Activated gamma-delta T cell treated with anti-CD3 and anti-CD28 coated beads, Interleukin-2, amount 50 U/mL, for 16 hours (primary cell): ENCODE measurements around the gene SOCS2.

Experiments
- DNase-seq: peaks from one replicate; pipeline ENCODE4 v3.0.0-alpha.2; 2020; ENCODE audit warnings: low read depth

Gene SOCS2

GRCh38 chr12:93567174-93567573 is 5.3 kb upstream of the SOCS2 start:
- no peak for DNase-seq

- no peak for DNase-seq
Observed at GRCh38 chr12:93568091-93568490, 4.4 kb upstream of the SOCS2 start.

GRCh38 chr12:93569301-93569655 is 3.2 kb upstream of the SOCS2 start:
- no peak for DNase-seq

GRCh38 chr12:93569656-93570551 is 2.6 kb upstream of the SOCS2 start:
- DNase-seq, result peak; percentile 58

- peak; percentile 79 for DNase-seq
Observed at GRCh38 chr12:93570552-93571364, 1.7 kb upstream of the SOCS2 start.

GRCh38 chr12:93571365-93571924 is 1.0 kb upstream of the SOCS2 start:
- DNase-seq, result no peak

GRCh38 chr12:93572712-93573551 is 457 bp downstream of the SOCS2 start:
- no peak for DNase-seq

- no peak for DNase-seq
Observed at GRCh38 chr12:93573552-93574223, 1.2 kb downstream of the SOCS2 start.

GRCh38 chr12:93577222-93577621 is 4.7 kb downstream of the SOCS2 start:
- DNase-seq, result no peak

GRCh38 chr12:93578221-93578620 is 5.7 kb downstream of the SOCS2 start:
- no peak for DNase-seq

- DNase-seq, result no peak
Observed at GRCh38 chr12:93580682-93581081, 8.2 kb downstream of the SOCS2 start.

- no peak for DNase-seq
Observed at GRCh38 chr12:93581370-93581769, 8.9 kb downstream of the SOCS2 start.

- no peak for DNase-seq
Observed at GRCh38 chr12:93582351-93582750, 9.9 kb downstream of the SOCS2 start.

- no peak for DNase-seq
Observed at GRCh38 chr12:93583627-93584392, 11.3 kb downstream of the SOCS2 start.

GRCh38 chr12:93585247-93585646 is 12.8 kb downstream of the SOCS2 start:
- DNase-seq, result no peak

GRCh38 chr12:93587611-93588010 is 15.1 kb downstream of the SOCS2 start:
- no peak for DNase-seq

GRCh38 chr12:93589081-93589480 is 16.6 kb downstream of the SOCS2 start:
- DNase-seq, result no peak

GRCh38 chr12:93591137-93591868 is 18.8 kb downstream of the SOCS2 start:
- no peak for DNase-seq

GRCh38 chr12:93592641-93593406 is 20.3 kb downstream of the SOCS2 start:
- no peak for DNase-seq
